Neural cell (in vitro differentiated cells): ENCODE results near the gene PREP. TPM values are rescaled to one million over a fixed set of nuclear protein-coding genes. Genes with fewer than 3 reads are reported as not detected.

Source experiments
- H2AFZ ChIP-seq: fragments of 200-600, 300-800 bp; sonication (generic), shearing (Covaris generic); 2 replicates; pipeline ENCODE4 v1.6.0; 2014; ENCODE audit warnings: low read depth, mild to moderate bottlenecking, antibody characterized with exemption, low read length, moderate library complexity
- H3F3A ChIP-seq: fragments of 200-600 bp; shearing (Covaris generic); 2 replicates; pipeline ENCODE4 v1.6.1; 2016; ENCODE audit warnings: mild to moderate bottlenecking, moderate library complexity, mixed read lengths, antibody characterized with exemption, low read length; ENCODE audit not compliant: insufficient read depth, poor library complexity, severe bottlenecking
- H3K27ac ChIP-seq: fragments of 200-600, 300-800 bp; sonication (generic), shearing (Covaris generic); 2 replicates; pipeline ENCODE4 v1.5.1; 2014; ENCODE audit warnings: mild to moderate bottlenecking, low read length, moderate library complexity
- H3K27me3 ChIP-seq: fragments of 300-800, 200-600 bp; sonication (generic), shearing (Covaris generic); 2 replicates; pipeline ENCODE4 v1.6.0; 2014; ENCODE audit warnings: mild to moderate bottlenecking, low read depth, low read length, moderate library complexity; ENCODE audit not compliant: insufficient read depth
- H3K36me3 ChIP-seq: fragments of 300-800, 200-600 bp; sonication (generic), shearing (Covaris generic); 2 replicates; pipeline ENCODE4 v1.5.1; 2014; ENCODE audit warnings: mild to moderate bottlenecking, antibody characterized with exemption, low read length, moderate library complexity; ENCODE audit not compliant: insufficient read depth
- H3K4me2 ChIP-seq: fragments of 300-800, 200-600 bp; sonication (generic), shearing (Covaris generic); 2 replicates; pipeline ENCODE4 v1.6.0; 2014; ENCODE audit warnings: mild to moderate bottlenecking, low read length
- H3K4me3 ChIP-seq: fragments of 300-800, 200-600 bp; sonication (generic), shearing (Covaris generic); 2 replicates; pipeline ENCODE4 v1.5.1; 2014; ENCODE audit warnings: mild to moderate bottlenecking, low read length, moderate library complexity
- H3K79me2 ChIP-seq: fragments of 200-600 bp; shearing (Covaris generic); replicated peaks from 2 replicates; pipeline ENCODE4 v1.6.0; 2014; ENCODE audit warnings: mild to moderate bottlenecking, low read length, moderate library complexity; ENCODE audit not compliant: insufficient read depth
- H3K9ac ChIP-seq: fragments of 300-800, 200-600 bp; sonication (generic), shearing (Covaris generic); 2 replicates; pipeline ENCODE4 v1.6.1; 2016; ENCODE audit warnings: mild to moderate bottlenecking, low read length, mixed read lengths
- H3K9me2 ChIP-seq: fragments of 200-600 bp; shearing (Covaris generic); 2 replicates; pipeline ENCODE4 v1.6.1; 2016; ENCODE audit warnings: mild to moderate bottlenecking, low read length, mixed read lengths; ENCODE audit not compliant: insufficient read depth
- H3K9me3 ChIP-seq: fragments of 200-600, 300-800 bp; sonication (generic), shearing (Covaris generic); 2 replicates; pipeline ENCODE4 v1.6.1; 2016; ENCODE audit warnings: mild to moderate bottlenecking, mixed run types, low read length, moderate library complexity, mixed read lengths
- H4K20me1 ChIP-seq: fragments of 200-600 bp; shearing (Covaris generic); 2 replicates; pipeline ENCODE4 v1.6.1; 2016; ENCODE audit warnings: mild to moderate bottlenecking, mixed run types; ENCODE audit not compliant: insufficient read depth
- CTCF ChIP-seq: fragments of 450-650 bp; IDR thresholded peaks from 2 replicates; pipeline ENCODE4 v1.5.1; 2014; ENCODE audit warnings: antibody characterized with exemption, mild to moderate bottlenecking, moderate library complexity; ENCODE audit not compliant: poor library complexity, severe bottlenecking
- EP300 ChIP-seq: fragments of 450-650 bp; conservative IDR thresholded peaks from 2 replicates; pipeline ENCODE4 v1.6.1; 2014; ENCODE audit warnings: antibody characterized with exemption, mild to moderate bottlenecking, moderate library complexity; ENCODE audit not compliant: poor library complexity, severe bottlenecking
- EZH2 ChIP-seq: fragments of 200-600, 300-800 bp; shearing (Covaris generic), sonication (generic); IDR thresholded peaks from 2 replicates; pipeline ENCODE4 v1.6.1; 2014; ENCODE audit warnings: antibody characterized with exemption, low read length, borderline replicate concordance, mild to moderate bottlenecking; ENCODE audit not compliant: insufficient read depth, poor library complexity, severe bottlenecking
- MXI1 ChIP-seq: fragments of 450-650 bp; conservative IDR thresholded peaks from 2 replicates; pipeline ENCODE4 v1.6.1; 2014; ENCODE audit warnings: antibody characterized with exemption, mild to moderate bottlenecking; ENCODE audit not compliant: poor library complexity, severe bottlenecking
- POLR2AphosphoS5 ChIP-seq: IDR thresholded peaks from 2 replicates; pipeline ENCODE4 v1.6.1; 2012
- RAD21 ChIP-seq: fragments of 450-650 bp; conservative IDR thresholded peaks from 2 replicates; pipeline ENCODE4 v1.6.1; 2014; ENCODE audit warnings: antibody characterized with exemption, mild to moderate bottlenecking, moderate library complexity
- SMC3 ChIP-seq: fragments of 450-650 bp; conservative IDR thresholded peaks from 2 replicates; pipeline ENCODE4 v1.6.1; 2014; ENCODE audit warnings: antibody characterized with exemption, mild to moderate bottlenecking, moderate library complexity; ENCODE audit not compliant: poor library complexity
- TAF1 ChIP-seq: IDR thresholded peaks from 2 replicates; pipeline ENCODE4 v1.6.1; 2012; ENCODE audit warnings: low read depth
- polyA plus RNA-seq: library from polyadenylated mRNA; depleted of rRNA; stranded (reverse); fragments of >200 nt; gene quantifications from 2 replicates; pipeline ENCODE4 v1.2.3, GENCODE V29; 2014
- TF ChIP-seq, protein P1 (sequence below): IDR thresholded peaks from 2 replicates; pipeline ENCODE4 v1.6.1; 2012; ENCODE audit warnings: borderline replicate concordance

Gene PREP
- polyA plus RNA-seq, 1 donor from 2014 or later: 24.5 TPM

- Histone ChIP-seq H3K4me2 (no peak overlapping the region), H3K27ac (no peak overlapping the region), H3K9me3 (no peaks in the 10 kb centered on the region), H3K79me2 (no peaks in the 10 kb centered on the region), H3K36me3 (peaks cover 15% of the 10 kb centered on the region), H2AFZ (no peak overlapping the region), H3K9me2 (no peaks in the 10 kb centered on the region), H3K4me3 (no peak overlapping the region), H3K9ac (no peak overlapping the region), H3F3A (no peaks in the 10 kb centered on the region), H4K20me1 (no peaks in the 10 kb centered on the region), H3K27me3 (no peaks in the 10 kb centered on the region)
- TF ChIP-seq RAD21 (no peak), MXI1 (no peak), CTCF (no peak), POLR2AphosphoS5 (no peak), EP300 (no peak), SMC3 (no peak), EZH2 (no peak), TAF1 (no peak)
- TF ChIP-seq, protein P1, sequence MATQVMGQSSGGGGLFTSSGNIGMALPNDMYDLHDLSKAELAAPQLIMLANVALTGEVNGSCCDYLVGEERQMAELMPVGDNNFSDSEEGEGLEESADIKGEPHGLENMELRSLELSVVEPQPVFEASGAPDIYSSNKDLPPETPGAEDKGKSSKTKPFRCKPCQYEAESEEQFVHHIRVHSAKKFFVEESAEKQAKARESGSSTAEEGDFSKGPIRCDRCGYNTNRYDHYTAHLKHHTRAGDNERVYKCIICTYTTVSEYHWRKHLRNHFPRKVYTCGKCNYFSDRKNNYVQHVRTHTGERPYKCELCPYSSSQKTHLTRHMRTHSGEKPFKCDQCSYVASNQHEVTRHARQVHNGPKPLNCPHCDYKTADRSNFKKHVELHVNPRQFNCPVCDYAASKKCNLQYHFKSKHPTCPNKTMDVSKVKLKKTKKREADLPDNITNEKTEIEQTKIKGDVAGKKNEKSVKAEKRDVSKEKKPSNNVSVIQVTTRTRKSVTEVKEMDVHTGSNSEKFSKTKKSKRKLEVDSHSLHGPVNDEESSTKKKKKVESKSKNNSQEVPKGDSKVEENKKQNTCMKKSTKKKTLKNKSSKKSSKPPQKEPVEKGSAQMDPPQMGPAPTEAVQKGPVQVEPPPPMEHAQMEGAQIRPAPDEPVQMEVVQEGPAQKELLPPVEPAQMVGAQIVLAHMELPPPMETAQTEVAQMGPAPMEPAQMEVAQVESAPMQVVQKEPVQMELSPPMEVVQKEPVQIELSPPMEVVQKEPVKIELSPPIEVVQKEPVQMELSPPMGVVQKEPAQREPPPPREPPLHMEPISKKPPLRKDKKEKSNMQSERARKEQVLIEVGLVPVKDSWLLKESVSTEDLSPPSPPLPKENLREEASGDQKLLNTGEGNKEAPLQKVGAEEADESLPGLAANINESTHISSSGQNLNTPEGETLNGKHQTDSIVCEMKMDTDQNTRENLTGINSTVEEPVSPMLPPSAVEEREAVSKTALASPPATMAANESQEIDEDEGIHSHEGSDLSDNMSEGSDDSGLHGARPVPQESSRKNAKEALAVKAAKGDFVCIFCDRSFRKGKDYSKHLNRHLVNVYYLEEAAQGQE: no peak
Measured at GRCh38 chr6:105375797-105376196, 27.1 kb downstream of the PREP start.

- H3K9me3 ChIP-seq: no peaks in the 10 kb centered on the region
- H3K9me2 ChIP-seq: no peaks in the 10 kb centered on the region
- no peak overlapping the region for H2AFZ ChIP-seq
- H3K79me2 ChIP-seq: no peaks in the 10 kb centered on the region
- peaks cover 15% of the 10 kb centered on the region for H3K36me3 ChIP-seq
- H3F3A ChIP-seq: no peaks in the 10 kb centered on the region
- no peaks in the 10 kb centered on the region for H4K20me1 ChIP-seq
- no peak overlapping the region for H3K4me2 ChIP-seq
- H3K9ac ChIP-seq: no peak overlapping the region
- TF ChIP-seq SMC3 (no peak), EZH2 (no peak), EP300 (no peak), POLR2AphosphoS5 (no peak), CTCF (no peak), RAD21 (no peak), TAF1 (no peak), MXI1 (no peak)
- TF ChIP-seq, protein P1: no peak
- H3K27ac ChIP-seq: no peak overlapping the region
- H3K4me3 ChIP-seq: no peak overlapping the region
- H3K27me3 ChIP-seq: no peaks in the 10 kb centered on the region
Measured at GRCh38 chr6:105374010-105374420, 28.9 kb downstream of the PREP start.
